Effector memory CD4-positive, alpha-beta T cell (primary cell): Measurements from ENCODE around the gene IDH3G.
"Not testable (repeated sequence)": the region's sequence is repeated elsewhere in the genome, so short reads cannot be mapped to it uniquely, and the experiment has no call there.

ENCODE experiments used
- DNase-seq, 3 donors: peaks; one replicate each; pipeline ENCODE4 v3.0.0-alpha.2; 2020
- H3K27ac ChIP-seq: 2 replicates; pipeline ENCODE4 v1.7.0; 2013; ENCODE audit warnings: mild to moderate bottlenecking, low read length, moderate library complexity; ENCODE audit not compliant: insufficient read depth, poor library complexity, severe bottlenecking
- H3K27me3 ChIP-seq: replicated peaks from 2 replicates; pipeline ENCODE4 v1.7.0; 2013; ENCODE audit warnings: mild to moderate bottlenecking, low read length; ENCODE audit not compliant: insufficient read depth, control insufficient read depth, poor library complexity, severe bottlenecking
- H3K36me3 ChIP-seq: 2 replicates; pipeline ENCODE4 v1.7.0; 2013; ENCODE audit warnings: mild to moderate bottlenecking, low read length, moderate library complexity; ENCODE audit not compliant: control insufficient read depth, insufficient read depth
- H3K4me1 ChIP-seq: 2 replicates; pipeline ENCODE4 v1.7.0; 2013; ENCODE audit warnings: low read length, mild to moderate bottlenecking; ENCODE audit not compliant: control insufficient read depth, insufficient read depth, poor library complexity, severe bottlenecking
- H3K4me3 ChIP-seq: 2 replicates; pipeline ENCODE4 v1.7.0; 2013; ENCODE audit warnings: low read length, low read depth, mild to moderate bottlenecking; ENCODE audit not compliant: insufficient read depth, poor library complexity, severe bottlenecking
- H3K9me3 ChIP-seq: 2 replicates; pipeline ENCODE4 v1.7.0; 2013; ENCODE audit warnings: mild to moderate bottlenecking, low read length, moderate library complexity; ENCODE audit not compliant: control insufficient read depth

The IDH3G gene

DNA sequence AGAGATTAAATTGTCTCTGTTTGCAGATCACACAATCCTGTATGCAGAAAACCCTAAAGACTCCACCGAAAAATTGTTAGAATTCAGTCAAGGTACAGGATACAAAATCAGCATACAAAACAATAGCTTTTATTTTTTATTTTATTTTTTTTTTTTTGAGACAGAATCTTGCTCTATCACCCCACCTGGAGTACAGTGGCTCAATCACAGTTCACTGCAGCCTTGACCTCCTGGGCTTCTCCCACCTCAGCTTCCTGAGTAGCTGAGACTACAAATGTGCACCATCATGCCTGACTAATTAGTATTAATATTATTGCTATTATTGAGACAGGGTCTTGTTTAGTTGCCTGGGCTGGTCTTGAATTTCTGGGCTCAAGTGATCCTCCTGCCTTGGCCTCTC lies 39.0 kb downstream of the IDH3G start:
- Histone ChIP-seq H3K9me3 (no peaks in the 10 kb centered on the region), H3K36me3 (no peaks in the 10 kb centered on the region), H3K27ac (no peak overlapping the region), H3K27me3 (no peaks in the 10 kb centered on the region), H3K4me3 (no peak overlapping the region), H3K4me1 (no peaks in the 10 kb centered on the region)
- DNase-seq: no peak

GRCh38 chrX:153750127-153750774 lies 43.9 kb downstream of the IDH3G start:
- Histone ChIP-seq H3K36me3 (no peaks in the 10 kb centered on the region), H3K4me3 (no peak overlapping the region), H3K9me3 (no peaks in the 10 kb centered on the region), H3K4me1 (no peaks in the 10 kb centered on the region), H3K27ac (no peak overlapping the region), H3K27me3 (no peaks in the 10 kb centered on the region)
- DNase-seq: no peak

- H3K27ac ChIP-seq, H3K36me3 ChIP-seq, H3K4me3 ChIP-seq, H3K9me3 ChIP-seq, H3K27me3 ChIP-seq, DNase-seq, H3K4me1 ChIP-seq: not testable (repeated sequence)
Measured at GRCh38 chrX:153749017-153749416, 45.2 kb downstream of the IDH3G start.

GRCh38 chrX:153746991-153747390 lies 47.2 kb downstream of the IDH3G start:
- H3K9me3 ChIP-seq, H3K4me3 ChIP-seq, H3K27me3 ChIP-seq, DNase-seq, H3K36me3 ChIP-seq, H3K27ac ChIP-seq, H3K4me1 ChIP-seq: not testable (repeated sequence)

GRCh38 chrX:153746359-153746758 lies 47.8 kb downstream of the IDH3G start:
- no peaks in the 10 kb centered on the region for H3K4me1 ChIP-seq
- no peak overlapping the region for H3K4me3 ChIP-seq
- no peaks in the 10 kb centered on the region for H3K9me3 ChIP-seq
- DNase-seq: no peak
- H3K36me3 ChIP-seq: no peaks in the 10 kb centered on the region
- H3K27ac ChIP-seq: no peak overlapping the region
- H3K27me3 ChIP-seq: no peaks in the 10 kb centered on the region

- H3K4me1 ChIP-seq, H3K27me3 ChIP-seq, H3K27ac ChIP-seq, H3K36me3 ChIP-seq, DNase-seq, H3K9me3 ChIP-seq, H3K4me3 ChIP-seq: not testable (repeated sequence)
Measured at GRCh38 chrX:153745067-153745433, 49.1 kb downstream of the IDH3G start.

- Histone ChIP-seq H3K4me3 (no peak overlapping the region), H3K36me3 (no peaks in the 10 kb centered on the region), H3K27ac (no peak overlapping the region), H3K9me3 (no peaks in the 10 kb centered on the region), H3K4me1 (peaks cover 14% of the 10 kb centered on the region), H3K27me3 (no peaks in the 10 kb centered on the region)
- DNase-seq: no peak
Measured at GRCh38 chrX:153744210-153745066, 49.7 kb downstream of the IDH3G start.

- not testable (repeated sequence) for H3K27me3 ChIP-seq, H3K9me3 ChIP-seq, H3K4me3 ChIP-seq, H3K27ac ChIP-seq, H3K36me3 ChIP-seq, DNase-seq
- H3K4me1 ChIP-seq: peaks cover 15% of the 10 kb centered on the region
Measured at GRCh38 chrX:153743468-153744209, 50.5 kb downstream of the IDH3G start.

- not testable (repeated sequence) for DNase-seq
Measured at GRCh38 chrX:153742796-153743467, 51.2 kb downstream of the IDH3G start.

More at GRCh38 chrX:153742796-153743467, 51.2 kb downstream of the IDH3G start:
- H3K27me3 ChIP-seq, H3K27ac ChIP-seq, H3K36me3 ChIP-seq, H3K9me3 ChIP-seq, H3K4me3 ChIP-seq: not testable (repeated sequence)
- peaks cover 15% of the 10 kb centered on the region for H3K4me1 ChIP-seq
